Measurements from ENCODE around the gene CARMIL3.

Gene CARMIL3

GRCh38 chr14:24060984-24061913, 9.4 kb downstream of the CARMIL3 start:
- DNase-seq (ENCODE audit: low spot score) = no peak

DNA sequence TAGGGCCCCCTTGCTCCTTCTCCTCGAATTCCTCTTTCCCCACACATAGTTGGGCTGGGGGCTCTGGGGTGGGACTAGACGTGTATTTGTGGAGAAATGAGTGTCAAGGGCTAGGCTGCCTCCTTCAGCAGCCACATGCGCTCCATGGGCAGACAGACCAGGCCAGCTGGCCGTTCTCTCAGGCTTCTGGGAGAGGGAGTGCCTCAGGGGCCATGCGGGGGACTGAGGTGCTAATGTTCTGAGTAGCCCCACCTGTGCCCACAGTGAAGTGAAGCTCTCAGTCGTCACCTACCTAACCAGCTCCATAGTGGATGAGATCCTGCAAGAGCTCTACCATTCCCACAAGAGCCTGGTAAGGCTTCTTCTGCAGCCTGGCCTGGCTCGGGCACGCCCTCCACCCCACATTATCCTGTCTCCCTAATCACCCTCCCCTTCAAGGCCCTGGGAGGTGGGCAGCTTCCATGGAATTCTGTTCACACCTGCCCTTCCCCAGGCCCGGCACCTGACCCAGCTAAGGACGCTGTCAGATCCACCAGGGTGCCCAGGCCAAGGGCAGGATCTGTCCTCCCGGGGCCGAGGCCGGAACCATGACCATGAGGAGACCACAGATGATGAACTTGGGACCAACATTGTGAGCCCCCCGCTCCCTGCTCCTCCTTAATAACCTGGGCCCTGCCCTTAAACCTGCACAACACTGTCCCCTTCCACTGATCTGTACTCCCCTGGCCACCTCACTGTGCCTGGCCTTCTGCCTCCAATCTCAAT, 10.6 kb downstream of the CARMIL3 start:
- no peak for DNase-seq (ENCODE audit: low spot score)

DNA sequence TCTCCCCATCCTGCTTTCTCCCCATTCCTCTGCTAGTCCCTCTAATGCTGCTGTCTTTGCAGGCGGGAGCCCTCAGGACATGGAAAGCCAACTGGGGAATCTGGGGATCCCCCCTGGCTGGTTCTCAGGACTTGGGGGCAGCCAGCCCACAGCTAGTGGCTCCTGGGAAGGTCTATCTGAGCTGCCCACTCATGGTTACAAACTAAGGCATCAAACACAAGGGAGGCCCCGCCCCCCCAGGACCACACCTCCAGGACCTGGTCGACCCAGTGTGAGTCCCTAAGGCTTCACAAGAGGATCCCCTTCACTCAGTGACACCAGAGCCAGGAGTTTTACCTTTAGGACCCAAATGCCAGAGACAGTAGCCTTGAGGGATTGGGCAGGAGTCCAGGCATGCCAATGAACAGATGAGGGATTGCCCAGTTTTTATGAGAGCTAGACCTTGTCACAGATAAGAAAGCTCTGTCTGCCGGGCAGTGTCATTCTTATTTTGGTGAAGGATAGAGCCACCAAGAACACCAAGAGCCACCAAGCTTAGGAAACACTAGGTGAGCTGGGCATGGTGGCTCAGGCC, 11.5 kb downstream of the CARMIL3 start:
- no peak for DNase-seq (ENCODE audit: low spot score)

- no peak for DNase-seq (ENCODE audit: low spot score)
Observed at GRCh38 chr14:24064091-24064795, 12.4 kb downstream of the CARMIL3 start.

- no peak for DNase-seq (ENCODE audit: low spot score)
Observed at GRCh38 chr14:24064856-24065255, 13.0 kb downstream of the CARMIL3 start.

GRCh38 chr14:24065408-24065807, 13.6 kb downstream of the CARMIL3 start:
- no peak for DNase-seq (ENCODE audit: low spot score)

GRCh38 chr14:24066496-24067132, 14.8 kb downstream of the CARMIL3 start:
- no peak for DNase-seq (ENCODE audit: low spot score)

DNA sequence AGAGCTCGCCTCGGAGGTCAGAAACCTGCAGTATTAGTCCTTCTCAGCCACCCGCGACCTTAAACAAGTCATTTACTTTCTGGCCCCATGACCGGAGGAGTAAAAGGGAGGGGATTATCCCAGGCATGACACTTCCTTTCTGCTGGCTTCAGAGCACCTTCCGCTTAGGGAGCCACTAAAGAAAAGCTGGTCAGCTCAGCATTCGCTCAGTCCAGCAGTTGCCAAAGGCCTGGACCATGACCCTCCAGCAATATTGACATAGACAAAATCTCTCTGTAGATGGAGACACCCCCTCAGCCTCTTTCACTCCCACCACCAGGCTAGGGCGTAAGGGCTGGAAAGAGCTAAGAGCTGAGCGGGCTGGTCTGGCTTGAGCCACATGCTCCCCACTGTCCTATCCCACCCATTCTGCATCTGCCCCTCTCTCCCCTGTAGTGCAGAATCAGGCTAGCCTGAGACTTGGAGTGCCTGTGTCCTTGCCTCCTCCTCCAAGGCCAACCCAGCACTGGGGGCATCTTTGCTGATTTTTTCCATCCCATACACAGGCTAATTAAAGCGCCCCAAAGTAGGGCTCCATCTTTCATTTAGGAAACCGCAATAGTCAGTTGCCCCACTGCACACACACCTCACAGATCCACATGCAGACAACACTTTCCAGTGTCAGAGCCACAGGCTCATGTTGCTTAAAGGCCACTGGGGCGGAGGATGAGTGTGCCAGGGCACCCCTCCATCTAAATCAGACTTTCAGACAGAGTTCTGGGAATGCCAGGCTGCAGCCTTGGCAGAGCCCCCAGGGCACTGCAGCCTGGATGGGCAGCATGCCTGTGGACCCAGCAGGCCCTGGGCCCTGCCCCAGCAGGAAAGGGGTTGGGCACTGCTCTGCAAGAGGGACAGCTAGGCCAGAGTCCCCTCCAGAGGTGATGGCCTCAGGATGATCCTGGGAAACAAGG, 15.6 kb downstream of the CARMIL3 start:
- DNase-seq (ENCODE audit: low spot score) = no peak

DNA sequence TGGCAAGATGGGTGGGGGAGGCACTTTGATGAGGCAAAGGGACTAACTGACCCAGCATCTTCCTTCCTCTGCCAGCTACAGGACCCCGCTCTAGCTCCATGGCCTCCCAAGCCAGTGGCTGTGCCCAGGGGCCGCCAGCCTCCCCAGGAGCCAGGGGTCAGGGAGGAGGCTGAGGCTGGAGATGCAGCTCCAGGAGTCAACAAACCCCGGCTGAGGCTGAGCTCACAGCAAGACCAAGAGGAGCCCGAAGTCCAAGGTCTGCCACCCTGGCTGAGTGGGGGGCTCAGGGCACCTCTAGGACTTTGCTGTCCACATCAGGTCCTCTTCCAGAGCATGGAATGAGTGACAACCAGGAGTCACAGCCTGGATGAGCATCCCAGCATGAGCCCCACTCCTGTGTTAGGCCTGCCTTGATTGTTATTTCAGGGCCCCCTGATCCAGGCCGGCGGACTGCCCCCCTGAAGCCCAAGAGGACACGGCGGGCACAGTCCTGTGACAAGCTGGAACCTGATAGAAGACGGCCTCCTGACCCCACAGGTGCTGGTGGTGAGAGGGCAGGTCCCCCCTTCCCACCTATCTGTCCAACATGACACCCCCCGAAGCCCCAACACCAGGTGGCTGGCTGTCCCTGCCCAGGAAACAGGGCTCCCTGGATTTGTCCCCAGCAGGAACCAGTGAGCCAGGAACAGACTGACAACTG, 17.1 kb downstream of the CARMIL3 start:
- DNase-seq (ENCODE audit: low spot score) = no peak

DNA sequence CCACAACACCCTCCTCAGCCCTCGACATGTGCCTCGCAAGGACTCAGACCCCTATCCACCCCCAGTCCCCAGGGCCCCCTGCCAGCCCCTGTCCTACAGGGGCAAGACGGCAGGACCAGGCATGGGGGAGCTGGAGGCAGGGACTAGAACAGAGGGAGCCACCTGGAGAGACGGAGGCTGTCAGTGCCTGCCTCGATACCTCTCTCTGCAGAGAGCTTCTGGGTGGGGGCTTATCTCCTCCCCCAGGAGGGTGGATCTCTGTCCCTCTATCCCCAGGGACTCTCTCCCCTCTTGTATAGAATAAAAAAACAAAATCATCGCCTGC, 17.6 kb downstream of the CARMIL3 start:
- DNase-seq (ENCODE audit: low spot score) = no peak

GRCh38 chr14:24070285-24071143, 18.7 kb downstream of the CARMIL3 start:
- DNase-seq (ENCODE audit: low spot score) = no peak

- DNase-seq (ENCODE audit: low spot score) = no peak
Observed at GRCh38 chr14:24071144-24071697, 19.4 kb downstream of the CARMIL3 start, which contains the start of gene CPNE6. TSS of gene CPNE6 (plus strand) at chr14:24071562. CDS start at chr14:24072937, 1,375 bp downstream.

- DNase-seq (ENCODE audit: low spot score) = no peak
Observed at GRCh38 chr14:24071836-24072430, 20.1 kb downstream of the CARMIL3 start.

DNA sequence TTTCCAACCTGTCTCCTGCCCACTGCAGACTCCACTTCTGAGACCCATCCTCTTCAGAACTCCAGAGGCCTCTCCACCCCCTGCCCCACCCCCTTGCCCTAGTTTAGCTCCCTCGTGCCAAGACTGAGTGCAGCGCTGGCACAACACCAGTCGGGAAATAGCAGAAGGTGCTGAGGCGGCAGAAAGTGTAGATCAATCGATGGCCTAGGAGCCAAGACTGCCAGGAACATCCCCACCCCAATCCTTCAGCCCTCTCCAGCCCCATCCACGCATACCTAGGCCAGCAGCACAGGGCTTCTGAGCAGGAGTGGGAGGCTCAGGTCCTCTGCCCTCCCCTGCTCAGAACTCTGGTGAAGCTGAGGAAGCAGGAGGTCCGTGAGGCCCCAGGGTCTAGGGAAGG, 20.6 kb downstream of the CARMIL3 start:
- no peak for DNase-seq (ENCODE audit: low spot score)

- no peak for DNase-seq (ENCODE audit: low spot score)
Observed at GRCh38 chr14:24072881-24073877, 21.4 kb downstream of the CARMIL3 start.

DNA sequence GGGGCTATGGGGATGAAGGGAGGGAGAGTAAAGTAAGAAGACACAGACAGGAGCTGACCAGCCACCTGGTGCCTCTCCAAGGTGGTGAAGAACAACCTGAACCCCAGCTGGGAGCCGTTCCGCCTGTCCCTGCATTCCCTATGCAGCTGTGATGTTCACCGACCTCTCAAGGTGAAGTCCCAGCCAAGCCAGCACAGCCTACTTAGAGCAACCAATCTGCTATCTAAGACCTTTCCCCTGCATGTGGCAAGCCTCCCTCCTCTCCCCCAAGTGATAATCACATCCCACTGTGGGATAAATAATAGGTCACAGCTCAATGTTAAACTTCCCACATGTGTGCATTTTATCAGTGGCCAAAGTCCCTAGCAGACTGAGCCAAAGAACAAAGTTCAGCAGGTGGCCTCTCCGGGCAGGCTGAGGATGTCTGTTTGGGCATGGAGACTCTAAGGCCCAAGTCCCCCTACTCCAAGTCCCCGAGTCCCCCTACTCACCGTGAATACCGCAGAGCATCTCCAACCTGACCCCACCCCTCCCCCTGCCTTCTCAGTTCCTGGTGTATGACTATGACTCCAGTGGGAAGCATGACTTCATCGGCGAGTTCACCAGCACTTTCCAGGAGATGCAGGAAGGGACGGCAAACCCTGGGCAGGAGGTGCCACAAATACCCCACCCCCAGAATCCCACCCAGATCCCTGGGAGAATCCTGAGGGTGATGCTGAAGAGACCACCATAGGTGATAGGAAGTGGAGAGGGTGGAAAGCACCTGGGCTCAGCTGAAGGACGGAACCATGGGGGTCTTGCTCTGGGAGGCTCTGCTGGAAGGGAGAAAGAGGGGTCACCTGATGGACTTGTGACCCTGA, 23.0 kb downstream of the CARMIL3 start:
- DNase-seq (ENCODE audit: low spot score) = no peak
